B cell (primary cell): Measurements from ENCODE around the gene BET1L.

Experiments used
- EZH2 ChIP-seq: IDR thresholded peaks from 2 replicates; pipeline ENCODE4 v1.6.1; 2012; ENCODE audit warnings: borderline replicate concordance, low read depth, mild to moderate bottlenecking, moderate library complexity, low read length; ENCODE audit not compliant: insufficient read depth, poor library complexity, severe bottlenecking
- TF ChIP-seq, protein P1 (sequence below): fragments of 200-600 bp; IDR thresholded peaks from one replicate; pipeline ENCODE4 v1.8.0; 2022; ENCODE audit warnings: antibody characterized with exemption, mild to moderate bottlenecking

DNA sequence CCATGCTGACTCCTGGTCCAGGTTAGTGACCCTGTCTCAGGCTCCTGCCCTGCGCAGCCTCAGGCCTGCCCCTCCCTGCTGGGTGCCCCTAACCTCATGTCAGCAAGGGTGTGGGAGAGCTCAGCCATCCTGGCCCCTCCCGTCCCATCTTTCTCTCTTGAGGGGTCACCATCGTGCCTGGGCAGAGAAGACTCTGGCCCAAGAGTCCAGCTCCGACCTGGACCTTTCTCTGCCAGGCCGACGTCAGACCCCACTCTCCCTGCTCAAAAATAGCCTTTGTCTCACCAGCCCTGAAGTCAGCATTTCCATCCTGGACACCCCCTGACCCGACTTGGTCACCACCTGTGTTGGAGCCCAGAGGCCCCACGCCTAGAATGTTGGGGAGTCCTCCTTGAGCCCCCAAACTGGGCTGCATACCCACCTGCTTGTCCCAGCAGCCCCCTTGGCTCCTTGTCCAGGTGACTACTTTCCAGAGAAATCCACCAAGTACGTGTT lies 9.4 kb downstream of the BET1L start:
- TF ChIP-seq, protein P1, sequence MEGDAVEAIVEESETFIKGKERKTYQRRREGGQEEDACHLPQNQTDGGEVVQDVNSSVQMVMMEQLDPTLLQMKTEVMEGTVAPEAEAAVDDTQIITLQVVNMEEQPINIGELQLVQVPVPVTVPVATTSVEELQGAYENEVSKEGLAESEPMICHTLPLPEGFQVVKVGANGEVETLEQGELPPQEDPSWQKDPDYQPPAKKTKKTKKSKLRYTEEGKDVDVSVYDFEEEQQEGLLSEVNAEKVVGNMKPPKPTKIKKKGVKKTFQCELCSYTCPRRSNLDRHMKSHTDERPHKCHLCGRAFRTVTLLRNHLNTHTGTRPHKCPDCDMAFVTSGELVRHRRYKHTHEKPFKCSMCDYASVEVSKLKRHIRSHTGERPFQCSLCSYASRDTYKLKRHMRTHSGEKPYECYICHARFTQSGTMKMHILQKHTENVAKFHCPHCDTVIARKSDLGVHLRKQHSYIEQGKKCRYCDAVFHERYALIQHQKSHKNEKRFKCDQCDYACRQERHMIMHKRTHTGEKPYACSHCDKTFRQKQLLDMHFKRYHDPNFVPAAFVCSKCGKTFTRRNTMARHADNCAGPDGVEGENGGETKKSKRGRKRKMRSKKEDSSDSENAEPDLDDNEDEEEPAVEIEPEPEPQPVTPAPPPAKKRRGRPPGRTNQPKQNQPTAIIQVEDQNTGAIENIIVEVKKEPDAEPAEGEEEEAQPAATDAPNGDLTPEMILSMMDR: no peak
- no peak for TF ChIP-seq EZH2
